IMR-90 (cell line): ENCODE measurements around the gene DAB1. TPM values are rescaled to one million over a fixed set of nuclear protein-coding genes. Genes with fewer than 3 reads are reported as not detected.

Source experiments
- ATAC-seq: fragments of 200-7000 bp; cut with Tn5 transposase; 2 replicates; pipeline ENCODE4 v1.9.1; 2020; ENCODE audit warnings: low read depth, mild to moderate bottlenecking, moderate library complexity
- BruUV-seq: library from RNA; stranded (reverse); fragments of 400-500 nt; replicated peaks from 2 replicates; lab custom pipeline; 2021; lab: Mats Ljungman, UMichigan
- CTCF ChIA-PET: fragments of 300-600 bp; formaldehyde crosslinking; extraction: SDS; loops from one replicate; lab custom pipeline; 2021; ENCODE audit warnings: antibody characterized with exemption; lab: Yijun Ruan, JAX
- POLR2A ChIA-PET: fragments of 300-600 bp; sonication (Branson Sonifier 250); formaldehyde crosslinking; loops from one replicate; lab custom pipeline; 2022; ENCODE audit warnings: antibody characterized with exemption; ENCODE audit not compliant: unreplicated experiment; lab: Charles Lee
- DNase-seq: peaks from one replicate; pipeline ENCODE4 v3.0.0; 2013
- H2AFZ ChIP-seq: replicated peaks from 2 replicates; pipeline ENCODE3; 2013; ENCODE audit warnings: low read length, mild to moderate bottlenecking; ENCODE audit not compliant: poor library complexity
- H2AK5ac ChIP-seq: 2 replicates; pipeline ENCODE4 v1.6.1; 2013; ENCODE audit warnings: low read depth, low read length, inconsistent platforms
- H2AK9ac ChIP-seq: replicated peaks from 2 replicates; pipeline ENCODE3; 2013; ENCODE audit warnings: mild to moderate bottlenecking, low read depth, low read length, moderate library complexity; ENCODE audit not compliant: poor library complexity
- H2BK120ac ChIP-seq: 2 replicates; pipeline ENCODE4 v1.6.1; 2013; ENCODE audit warnings: low read depth, low read length, inconsistent platforms
- H2BK15ac ChIP-seq: 3 replicates; pipeline ENCODE4 v1.6.1; 2013; ENCODE audit warnings: low read depth, low read length, inconsistent platforms
- H2BK20ac ChIP-seq: 2 replicates; pipeline ENCODE4 v1.6.1; 2013; ENCODE audit warnings: low read depth, mild to moderate bottlenecking, inconsistent platforms, low read length, moderate library complexity
- H2BK5ac ChIP-seq: 2 replicates; pipeline ENCODE4 v1.6.1; 2013; ENCODE audit warnings: mild to moderate bottlenecking, low read depth, low read length, inconsistent platforms; ENCODE audit not compliant: poor library complexity, severe bottlenecking
- H3K14ac ChIP-seq: replicated peaks from 2 replicates; pipeline ENCODE4 v1.6.1; 2013; ENCODE audit warnings: low read depth, low read length, inconsistent platforms
- H3K18ac ChIP-seq: 2 replicates; pipeline ENCODE4 v1.6.1; 2013; ENCODE audit warnings: low read depth, low read length, control low read depth
- H3K23ac ChIP-seq: 2 replicates; pipeline ENCODE4 v1.6.1; 2013; ENCODE audit warnings: low read depth, low read length, inconsistent platforms
- H3K27ac ChIP-seq: 2 replicates; pipeline ENCODE4 v1.5.1; 2013; ENCODE audit warnings: mild to moderate bottlenecking, control low read depth, low read length; ENCODE audit not compliant: insufficient read depth
- H3K27me3 ChIP-seq: 2 replicates; pipeline ENCODE4 v1.6.1; 2013; ENCODE audit warnings: low read length; ENCODE audit not compliant: control insufficient read depth, insufficient read depth
- H3K36me3 ChIP-seq: 2 replicates; pipeline ENCODE4 v1.6.1; 2013; ENCODE audit warnings: low read length, mixed read lengths; ENCODE audit not compliant: control insufficient read depth, insufficient read depth
- H3K4ac ChIP-seq: 2 replicates; pipeline ENCODE4 v1.6.1; 2013; ENCODE audit warnings: low read depth, low read length, inconsistent platforms
- H3K4me1 ChIP-seq: 2 replicates; pipeline ENCODE4 v1.6.1; 2013; ENCODE audit warnings: low read length, mixed read lengths; ENCODE audit not compliant: control insufficient read depth, insufficient read depth
- H3K4me2 ChIP-seq: 2 replicates; pipeline ENCODE4 v1.6.1; 2013; ENCODE audit warnings: low read depth, mild to moderate bottlenecking, control low read depth, low read length, moderate library complexity
- H3K4me3 ChIP-seq: 2 replicates; pipeline ENCODE4 v1.5.1; 2013; ENCODE audit warnings: low read depth, mild to moderate bottlenecking, control low read depth, low read length, moderate library complexity; ENCODE audit not compliant: insufficient read depth
- H3K56ac ChIP-seq: 2 replicates; pipeline ENCODE4 v1.6.1; 2013; ENCODE audit warnings: low read length, inconsistent platforms; ENCODE audit not compliant: insufficient read depth; ENCODE audit errors: extremely low read depth
- H3K79me1 ChIP-seq, 2 experiments: 2 replicates each; pipeline ENCODE4 v1.6.1; 2013; ENCODE audit warnings: low read length in 2 of 2, inconsistent platforms in 1 of 2, low read depth in 1 of 2
- H3K9ac ChIP-seq: 2 replicates; pipeline ENCODE4 v1.6.1; 2013; ENCODE audit warnings: low read depth, low read length, control low read depth
- H3K9me1 ChIP-seq: 2 replicates; pipeline ENCODE4 v1.6.1; 2013; ENCODE audit warnings: low read length, inconsistent platforms; ENCODE audit not compliant: insufficient read depth
- H3K9me3 ChIP-seq: 2 replicates; pipeline ENCODE4 v1.6.1; 2013; ENCODE audit warnings: low read length; ENCODE audit not compliant: control insufficient read depth, insufficient read depth
- H4K20me1 ChIP-seq: 2 replicates; pipeline ENCODE4 v1.6.1; 2013; ENCODE audit warnings: low read length, inconsistent platforms; ENCODE audit not compliant: insufficient read depth
- H4K5ac ChIP-seq: 2 replicates; pipeline ENCODE4 v1.6.1; 2013; ENCODE audit warnings: mild to moderate bottlenecking, low read depth, low read length, control low read depth
- H4K8ac ChIP-seq, 2 experiments: 2 replicates each; pipeline ENCODE4 v1.6.1; 2013; ENCODE audit warnings: low read depth in 2 of 2, low read length in 2 of 2, control low read depth in 1 of 2, inconsistent platforms in 1 of 2
- H4K91ac ChIP-seq: 2 replicates; pipeline ENCODE4 v1.6.1; 2013; ENCODE audit warnings: low read depth, low read length, inconsistent platforms; ENCODE audit not compliant: insufficient read depth
- CEBPB ChIP-seq: IDR thresholded peaks from 2 replicates; pipeline ENCODE4 v1.6.1; 2012; ENCODE audit warnings: low read depth, low read length, improper control_type of control experiment
- CHD1 ChIP-seq: IDR thresholded peaks from 2 replicates; pipeline ENCODE4 v1.6.1; 2012; ENCODE audit warnings: low read depth, low read length, improper control_type of control experiment
- FOS ChIP-seq: fragments of 150-350 bp; IDR thresholded peaks from 2 replicates; pipeline ENCODE4 v1.6.1; 2016; ENCODE audit warnings: low read depth, low read length
- MAFK ChIP-seq: IDR thresholded peaks from 2 replicates; pipeline ENCODE4 v1.6.1; 2012; ENCODE audit warnings: low read depth, low read length, improper control_type of control experiment
- MAZ ChIP-seq: IDR thresholded peaks from 2 replicates; pipeline ENCODE4 v1.6.1; 2012; ENCODE audit warnings: low read depth, mild to moderate bottlenecking, low read length, improper control_type of control experiment, moderate library complexity, borderline replicate concordance
- RAD21 ChIP-seq: IDR thresholded peaks from 2 replicates; pipeline ENCODE4 v1.6.1; 2012; ENCODE audit warnings: low read length, improper control_type of control experiment
- RCOR1 ChIP-seq: IDR thresholded peaks from 2 replicates; pipeline ENCODE4 v1.6.1; 2012; ENCODE audit warnings: mild to moderate bottlenecking, low read length, improper control_type of control experiment; ENCODE audit not compliant: insufficient replicate concordance
- WGBS, 2 experiments: methylation state at CpG; one replicate each; pipeline versions ENCODE4 v1.1.5 to v1.1.7; 2013; ENCODE audit warnings: missing lambda C conversion rate in 2 of 2; ENCODE audit not compliant: insufficient read length in 1 of 2; ENCODE audit errors: extremely low coverage in 2 of 2; 5-methylcytosine and 5-hydroxymethylcytosine counted together
- dilution Hi-C: fragments of 300-500 bp; cut with HindIII; formaldehyde crosslinking; loops from one replicate; pipeline ENCODE4 v1.14.3; 2018; ENCODE audit warnings: low sequenced_read_pairs; ENCODE audit not compliant: unreplicated experiment
- in situ Hi-C: fragments of 300-500 bp; cut with MboI; formaldehyde crosslinking; loops from 3 replicates; pipeline ENCODE4 v1.14.3; 2019; ENCODE audit warnings: low sequenced_read_pairs, inconsistent platforms, mixed read lengths
- intact Hi-C: fragments of 100-400 bp; cut with micrococcal nuclease; formaldehyde crosslinking; loops from 2 replicates; pipeline ENCODE4 v1.10.0; 2022
- polyA plus RNA-seq, 3 experiments: library from polyadenylated mRNA; depleted of rRNA; stranded (reverse); fragments of >200 nt; gene quantifications; 2 replicates each; pipeline ENCODE4 v1.2.3, GENCODE V29; 2012; ENCODE audit warnings: low replicate concordance in 1 of 3
- total RNA-seq: library from RNA; depleted of rRNA; stranded (reverse); fragments of >200 nt; gene quantifications from 2 replicates; pipeline ENCODE4 v1.2.3, GENCODE V29; 2012

The DAB1 gene
- total and polyA plus RNA-seq, 2 of the 4 experiments (the other 2 are of a cell fraction): 0.18 to 0.41 TPM

GRCh38 chr1:57316291-57316690 is 107.6 kb downstream of the DAB1 start:
- in situ Hi-C loops: no loop called here
- no peak overlapping the region for H3K4me3 ChIP-seq
- no peak overlapping the region for H3K23ac ChIP-seq
- no peak overlapping the region for H3K56ac ChIP-seq
- H2BK5ac ChIP-seq: no peak overlapping the region
- H2AFZ ChIP-seq: no peak overlapping the region
- H2AK9ac ChIP-seq: no peak overlapping the region
- no peak overlapping the region for H4K91ac ChIP-seq
- H4K20me1 ChIP-seq: no peaks in the 10 kb centered on the region
- H3K27me3 ChIP-seq: no peaks in the 10 kb centered on the region
- POLR2A ChIA-PET: no interaction called here
- ATAC-seq: no peak
- H3K9ac ChIP-seq: no peak overlapping the region
- H3K27ac ChIP-seq: no peak overlapping the region
- no peak overlapping the region for H2BK120ac ChIP-seq
- no peak overlapping the region for H3K4ac ChIP-seq
- no peak overlapping the region for H2BK15ac ChIP-seq
- no peak overlapping the region for H2AK5ac ChIP-seq
- intact Hi-C loops: no loop called here
- no peak overlapping the region for H3K14ac ChIP-seq
- CTCF ChIA-PET: no interaction called here
- peaks cover 3% of the 10 kb centered on the region; the same call in 1 of the 2 replicates for H3K4me1 ChIP-seq
- no peak overlapping the region for H2BK20ac ChIP-seq
- H3K79me1 ChIP-seq: no peaks in the 10 kb centered on the region
- no TSS peak for BruUV-seq
- no peaks in the 10 kb centered on the region for H3K9me3 ChIP-seq
- dilution Hi-C loops: no loop called here
- H3K36me3 ChIP-seq: no peaks in the 10 kb centered on the region
- H3K18ac ChIP-seq: no peak overlapping the region
- no peak for DNase-seq
- TF ChIP-seq MAFK (no peak), CHD1 (no peak), RCOR1 (no peak), RAD21 (no peak), CEBPB (no peak), MAZ (no peak), FOS (no peak)
- H3K9me1 ChIP-seq: no peaks in the 10 kb centered on the region
- H4K5ac ChIP-seq: no peak overlapping the region
- no peak overlapping the region for H3K4me2 ChIP-seq
- WGBS, 2 experiments: 33% methylated on average over 1 of the region's 3 CpGs; no CpG with 5 or more reads in 1 of the 2 experiments
- no peak overlapping the region for H4K8ac ChIP-seq
